MM.1S (cell line): Measurements from ENCODE around the gene PCP2.

Experiments used
- DNase-seq: peaks from one replicate; pipeline ENCODE4 v3.0.0-alpha.2; 2015
- H2AFZ ChIP-seq: fragments of 300-600 bp; sonication (generic); 2 replicates; pipeline ENCODE4 v1.6.0; 2016; ENCODE audit warnings: antibody characterized with exemption, low read length
- H3F3A ChIP-seq: fragments of 300-600 bp; sonication (generic); 2 replicates; pipeline ENCODE4 v1.6.1; 2016; ENCODE audit warnings: mild to moderate bottlenecking, antibody characterized with exemption, low read length, moderate library complexity, mixed read lengths; ENCODE audit not compliant: insufficient read depth
- H3K27ac ChIP-seq: fragments of 300-600 bp; sonication (generic); 2 replicates; pipeline ENCODE4 v1.5.1; 2016; ENCODE audit warnings: mild to moderate bottlenecking, low read length
- H3K27me3 ChIP-seq: fragments of 300-600 bp; sonication (generic); replicated peaks from 2 replicates; pipeline ENCODE4 v1.6.0; 2016; ENCODE audit warnings: low read length; ENCODE audit not compliant: insufficient read depth
- H3K36me3 ChIP-seq: fragments of 300-600 bp; sonication (generic); replicated peaks from 2 replicates; pipeline ENCODE4 v1.6.1; 2016; ENCODE audit warnings: mild to moderate bottlenecking, low read length, mixed read lengths; ENCODE audit not compliant: insufficient read depth
- H3K4me1 ChIP-seq: fragments of 300-600 bp; sonication (generic); 2 replicates; pipeline ENCODE4 v1.6.1; 2016; ENCODE audit warnings: low read length, mixed read lengths
- H3K4me2 ChIP-seq: fragments of 300-600 bp; sonication (generic); 2 replicates; pipeline ENCODE4 v1.6.0; 2016; ENCODE audit warnings: low read depth, low read length
- H3K4me3 ChIP-seq: fragments of 300-600 bp; sonication (generic); 2 replicates; pipeline ENCODE4 v1.5.1; 2016; ENCODE audit warnings: low read length, mixed read lengths
- H3K79me2 ChIP-seq: fragments of 300-600 bp; sonication (generic); 2 replicates; pipeline ENCODE4 v1.6.1; 2016; ENCODE audit warnings: mixed run types, low read length, mixed read lengths
- H3K9ac ChIP-seq: fragments of 300-600 bp; sonication (generic); 2 replicates; pipeline ENCODE4 v1.6.1; 2016; ENCODE audit warnings: low read length, mixed read lengths
- H3K9me2 ChIP-seq: fragments of 300-600 bp; sonication (generic); replicated peaks from 2 replicates; pipeline ENCODE4 v1.6.1; 2016; ENCODE audit warnings: mild to moderate bottlenecking, low read length, mixed read lengths; ENCODE audit not compliant: insufficient read depth
- H3K9me3 ChIP-seq: fragments of 300-600 bp; sonication (generic); replicated peaks from 2 replicates; pipeline ENCODE4 v1.6.1; 2016; ENCODE audit warnings: mild to moderate bottlenecking, low read length, mixed read lengths; ENCODE audit not compliant: insufficient read depth
- H4K20me1 ChIP-seq: fragments of 300-600 bp; sonication (generic); 2 replicates; pipeline ENCODE4 v1.6.1; 2016; ENCODE audit warnings: mild to moderate bottlenecking, low read length, moderate library complexity, mixed read lengths; ENCODE audit not compliant: insufficient read depth
- EZH2 ChIP-seq: fragments of 300-600 bp; sonication (generic); optimal IDR thresholded peaks from 2 replicates; pipeline ENCODE3; 2017; ENCODE audit warnings: low read depth, mild to moderate bottlenecking, antibody characterized with exemption, low read length, mixed read lengths
- EZH2phosphoT487 ChIP-seq: fragments of 300-600 bp; sonication (generic); IDR thresholded peaks from 2 replicates; pipeline ENCODE4 v1.6.1; 2018; ENCODE audit warnings: antibody characterized with exemption, low read length
- TF ChIP-seq, protein P1 (sequence below): fragments of 300-600 bp; sonication (generic); IDR thresholded peaks from 2 replicates; pipeline ENCODE4 v1.5.1; 2016; ENCODE audit warnings: antibody characterized with exemption, low read length, mixed read lengths

PCP2 gene

DNA sequence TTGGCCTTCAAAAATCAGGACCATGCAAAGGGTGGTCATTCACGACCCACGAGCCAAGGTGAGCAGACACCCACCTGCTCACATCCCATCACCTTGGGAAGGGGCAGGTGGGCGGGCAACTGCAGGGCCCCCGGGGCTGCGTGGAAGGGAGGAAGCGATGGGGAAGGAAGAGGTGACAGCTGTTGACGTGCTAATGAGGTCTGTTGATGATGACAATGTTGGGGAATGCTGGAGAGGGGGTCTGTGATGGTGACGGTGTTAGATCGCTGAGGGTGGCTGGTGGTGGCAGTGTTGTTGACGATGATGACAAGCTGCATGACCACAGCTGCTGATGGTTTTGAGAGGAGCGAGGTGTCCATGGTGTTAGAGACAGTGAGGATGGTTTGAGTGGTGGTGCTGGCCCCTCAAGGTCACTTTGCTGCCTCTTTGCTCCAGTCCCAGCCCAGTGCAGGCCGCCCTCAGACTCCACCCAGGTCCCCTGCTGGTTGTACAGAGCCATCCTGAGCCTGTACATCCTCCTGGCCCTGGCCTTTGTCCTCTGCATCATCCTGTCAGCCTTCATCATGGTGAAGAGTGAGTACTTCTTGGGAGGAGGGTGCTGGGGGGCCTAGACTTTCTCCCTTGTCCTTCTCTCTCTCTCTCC, 44.3 kb upstream of the PCP2 start:
- Histone ChIP-seq H3K4me2 (no peak overlapping the region), H3K27ac (no peak overlapping the region), H3K4me1 (0 out of 2 replicates have a peak, but pooled peaks cover 3% of the 10 kb centered on the region), H3F3A (no peaks in the 10 kb centered on the region), H2AFZ (no peak overlapping the region), H3K4me3 (no peak overlapping the region), H4K20me1 (no peaks in the 10 kb centered on the region), H3K79me2 (peaks cover 13% of the 10 kb centered on the region), H3K9me2 (no peaks in the 10 kb centered on the region), H3K9ac (no peak overlapping the region), H3K27me3 (peaks cover 57% of the 10 kb centered on the region), H3K9me3 (no peaks in the 10 kb centered on the region), H3K36me3 (no peaks in the 10 kb centered on the region)
- TF ChIP-seq EZH2 (no peak), EZH2phosphoT487 (no peak)
- TF ChIP-seq, protein P1, sequence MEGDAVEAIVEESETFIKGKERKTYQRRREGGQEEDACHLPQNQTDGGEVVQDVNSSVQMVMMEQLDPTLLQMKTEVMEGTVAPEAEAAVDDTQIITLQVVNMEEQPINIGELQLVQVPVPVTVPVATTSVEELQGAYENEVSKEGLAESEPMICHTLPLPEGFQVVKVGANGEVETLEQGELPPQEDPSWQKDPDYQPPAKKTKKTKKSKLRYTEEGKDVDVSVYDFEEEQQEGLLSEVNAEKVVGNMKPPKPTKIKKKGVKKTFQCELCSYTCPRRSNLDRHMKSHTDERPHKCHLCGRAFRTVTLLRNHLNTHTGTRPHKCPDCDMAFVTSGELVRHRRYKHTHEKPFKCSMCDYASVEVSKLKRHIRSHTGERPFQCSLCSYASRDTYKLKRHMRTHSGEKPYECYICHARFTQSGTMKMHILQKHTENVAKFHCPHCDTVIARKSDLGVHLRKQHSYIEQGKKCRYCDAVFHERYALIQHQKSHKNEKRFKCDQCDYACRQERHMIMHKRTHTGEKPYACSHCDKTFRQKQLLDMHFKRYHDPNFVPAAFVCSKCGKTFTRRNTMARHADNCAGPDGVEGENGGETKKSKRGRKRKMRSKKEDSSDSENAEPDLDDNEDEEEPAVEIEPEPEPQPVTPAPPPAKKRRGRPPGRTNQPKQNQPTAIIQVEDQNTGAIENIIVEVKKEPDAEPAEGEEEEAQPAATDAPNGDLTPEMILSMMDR: no peak
- DNase-seq: no peak

DNA sequence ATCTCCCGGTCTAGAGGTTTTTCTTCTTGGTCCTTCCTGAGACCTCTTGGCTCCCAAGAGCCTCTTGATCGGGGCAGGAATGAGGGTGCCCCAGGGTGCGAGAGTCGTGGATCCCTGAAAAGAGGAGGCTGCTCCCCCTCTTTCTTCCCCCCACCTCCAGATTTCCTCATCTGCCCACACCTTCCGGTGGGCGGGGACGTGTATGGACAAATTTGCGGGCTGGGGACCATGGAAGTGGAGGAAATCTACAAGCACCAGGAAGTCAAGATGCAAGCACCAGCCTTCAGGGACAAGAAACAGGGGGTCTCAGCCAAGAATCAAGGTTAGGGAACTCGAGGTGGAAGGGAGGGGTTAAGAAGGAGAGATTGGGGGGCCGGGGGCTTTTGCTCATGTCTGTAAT, 43.3 kb upstream of the PCP2 start, which contains the start of gene MCEMP1:
MCEMP1 (plus strand) TSS at position 237 of the 400 bp plus-strand sequence; CDS start at position 268, 31 bp downstream.
- Histone ChIP-seq H3K4me2 (no peak within 1 kb of the TSS), H4K20me1 (no peaks in the 10 kb centered on the region), H2AFZ (no peak within 1 kb of the TSS), H3K4me3 (no peak within 1 kb of the TSS), H3K9me3 (no peaks in the 10 kb centered on the region), H3K79me2 (peaks cover 12% of the 10 kb centered on the region), H3F3A (no peaks in the 10 kb centered on the region), H3K9me2 (no peaks in the 10 kb centered on the region), H3K9ac (no peak within 1 kb of the TSS), H3K36me3 (no peaks in the 10 kb centered on the region), H3K4me1 (0 out of 2 replicates have a peak, but pooled peaks cover 3% of the 10 kb centered on the region), H3K27me3 (peaks cover 67% of the 10 kb centered on the region), H3K27ac (no peak within 1 kb of the TSS)
- TF ChIP-seq EZH2phosphoT487 (no peak), EZH2 (no peak)
- TF ChIP-seq, protein P1: no peak
- DNase-seq: no peak

DNA sequence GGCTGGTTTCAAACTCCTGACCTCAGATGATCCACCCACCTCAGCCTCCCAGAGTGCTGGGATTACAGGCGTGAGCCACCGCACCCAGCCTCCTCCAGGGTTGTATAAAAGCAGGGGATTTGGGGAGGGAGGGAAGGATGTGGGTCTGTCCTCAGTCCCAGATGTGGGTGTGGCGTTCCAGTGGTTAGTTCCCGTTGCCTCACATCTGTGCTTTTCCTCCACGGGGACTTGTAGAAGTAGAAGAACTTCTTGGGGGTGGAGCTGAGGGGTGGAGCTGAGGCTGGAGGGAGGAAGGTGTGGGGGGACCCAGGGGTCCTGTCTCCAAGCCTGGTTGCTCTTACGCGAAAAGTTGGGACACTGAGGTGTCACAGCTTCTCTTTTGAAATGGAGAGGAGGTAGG, 42.9 kb upstream of the PCP2 start:
- Histone ChIP-seq H3F3A (no peaks in the 10 kb centered on the region), H3K36me3 (no peaks in the 10 kb centered on the region), H3K27me3 (peaks cover 70% of the 10 kb centered on the region), H3K9ac (no peak overlapping the region), H3K79me2 (peaks cover 7% of the 10 kb centered on the region), H3K27ac (no peak overlapping the region), H3K4me2 (no peak overlapping the region), H4K20me1 (no peaks in the 10 kb centered on the region), H3K9me2 (no peaks in the 10 kb centered on the region), H3K9me3 (no peaks in the 10 kb centered on the region), H2AFZ (no peak overlapping the region), H3K4me1 (0 out of 2 replicates have a peak, but pooled peaks cover 3% of the 10 kb centered on the region), H3K4me3 (no peak overlapping the region)
- DNase-seq: no peak
- TF ChIP-seq, protein P1: no peak
- TF ChIP-seq EZH2: no peak
- no peak for TF ChIP-seq EZH2phosphoT487
